NCI-H187 treated with DMSO at 0.1 percent for 48 hours (cell line): ENCODE measurements around the gene SOD3.
A peak's percentile ranks its signal among the peaks of the same experiment; 100 is the strongest.

Source experiments
- DNase-seq: peaks from one replicate; lab custom pipeline; 2025; lab: John Stamatoyannopoulos, UW

The SOD3 gene

DNA sequence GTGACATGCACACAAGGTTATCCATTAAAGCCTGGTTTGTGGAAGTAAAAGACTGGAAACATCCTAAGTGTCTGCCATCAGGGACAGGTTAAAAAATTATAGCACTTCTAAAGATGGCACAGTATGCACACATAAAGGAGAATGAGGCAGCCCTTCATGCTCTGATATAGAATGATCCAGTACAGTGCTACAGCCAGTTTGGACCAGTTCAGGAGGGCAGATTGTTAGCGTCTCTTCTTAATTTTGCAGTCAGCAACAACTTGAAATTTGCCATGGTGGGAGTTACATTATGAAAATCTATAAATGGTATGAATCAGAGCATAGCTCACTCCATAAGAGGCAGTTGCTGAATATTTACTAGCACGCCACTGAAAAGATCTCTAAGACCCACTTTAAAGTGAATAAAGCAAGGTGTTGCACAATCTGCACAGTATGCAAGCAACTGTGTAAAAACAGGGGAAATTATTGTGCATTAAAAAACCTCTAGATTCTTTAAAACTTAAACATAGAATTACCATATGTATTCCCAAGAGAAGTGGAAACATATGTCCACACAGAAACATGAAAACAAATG is 20.3 kb upstream of the SOD3 start:
- no peak for DNase-seq

DNA sequence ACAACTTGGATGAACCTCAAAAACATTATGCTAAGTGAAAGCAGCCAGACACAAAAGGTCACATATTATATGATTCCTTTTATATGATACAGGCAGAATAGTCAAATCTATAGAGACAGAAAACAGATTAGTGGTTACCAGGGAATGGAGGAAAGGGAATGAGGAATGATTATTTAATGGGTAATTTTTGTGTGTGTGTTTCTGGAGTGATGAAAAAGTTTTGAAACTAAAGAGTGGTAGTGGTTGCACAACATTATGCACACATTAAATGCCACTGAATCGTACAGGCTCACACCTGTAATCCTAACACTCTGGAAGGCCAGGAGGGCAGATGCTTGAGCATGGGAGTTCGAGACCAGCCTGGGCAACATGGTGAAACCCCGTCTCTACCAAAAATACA is 19.6 kb upstream of the SOD3 start:
- no peak for DNase-seq

- DNase-seq, result no peak
These were observed 17.6 kb upstream of the SOD3 start for GRCh38 chr4:24777536-24778463.

DNA sequence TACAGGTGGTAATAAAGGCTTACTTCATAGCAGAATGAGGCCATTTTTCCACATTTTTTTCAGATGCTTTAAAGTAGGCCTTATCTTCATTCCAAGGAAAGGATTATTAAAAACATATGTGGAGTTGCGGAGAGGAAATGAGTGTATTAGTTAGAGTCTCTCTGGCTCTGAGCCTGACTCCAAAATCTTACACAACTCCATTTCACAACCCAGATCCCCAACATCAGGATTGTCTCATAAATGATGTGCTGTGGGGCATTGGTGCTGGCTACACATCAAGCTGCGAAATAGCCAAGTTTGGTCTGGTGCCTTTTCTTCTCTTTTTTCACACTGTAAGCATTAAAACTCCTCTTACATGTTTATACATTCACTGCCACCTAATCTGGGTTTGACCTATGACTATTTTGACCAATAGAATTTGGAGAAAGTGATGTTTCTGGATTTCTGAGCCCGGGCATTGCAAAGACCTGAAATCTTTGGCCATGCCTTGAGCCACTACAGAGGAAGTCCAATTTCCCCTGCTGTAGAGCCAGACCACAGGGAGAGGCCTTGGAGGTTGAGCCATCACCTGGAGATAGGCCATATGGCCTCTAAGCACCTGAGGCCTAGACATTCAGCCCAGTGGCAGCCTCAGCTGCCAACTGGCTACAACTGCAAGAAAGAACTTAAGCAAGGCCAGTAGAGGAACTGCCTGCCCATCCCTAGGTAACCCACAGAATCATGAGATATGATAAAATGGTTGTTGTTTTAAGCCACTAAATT is 16.7 kb upstream of the SOD3 start:
- DNase-seq, result no peak

GRCh38 chr4:24780936-24781495 is 14.4 kb upstream of the SOD3 start:
- DNase-seq, result no peak

- no peak for DNase-seq
These were observed 13.2 kb upstream of the SOD3 start for GRCh38 chr4:24781999-24782745.

GRCh38 chr4:24783506-24783905 is 11.9 kb upstream of the SOD3 start:
- no peak for DNase-seq

DNA sequence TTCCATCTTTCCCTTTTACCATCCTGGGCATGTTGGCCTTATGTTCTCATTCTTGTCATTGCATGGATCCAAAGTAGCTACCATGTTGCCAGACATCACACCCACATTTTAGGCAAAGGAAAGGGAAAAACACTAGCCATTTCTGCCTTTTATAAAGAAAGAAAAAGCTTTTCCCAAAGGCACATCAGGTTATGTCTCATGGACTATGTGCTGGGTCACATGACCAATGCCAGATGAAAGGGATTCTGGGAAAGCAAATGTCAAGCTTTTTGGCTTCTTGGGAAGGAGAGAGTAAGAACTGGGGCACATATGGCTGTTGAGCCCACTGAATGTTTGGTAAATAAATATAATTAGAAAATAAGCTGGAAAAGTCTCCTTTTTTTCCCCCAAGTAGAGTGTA is 4.3 kb upstream of the SOD3 start:
- DNase-seq, result no peak

- no peak for DNase-seq
These were observed 2.8 kb upstream of the SOD3 start for GRCh38 chr4:24792552-24792951.

- peak; percentile 13 for DNase-seq
These were observed 2.0 kb upstream of the SOD3 start for GRCh38 chr4:24793219-24794005.

- no peak for DNase-seq
These were observed 1.3 kb upstream of the SOD3 start for GRCh38 chr4:24794051-24794450.

DNA sequence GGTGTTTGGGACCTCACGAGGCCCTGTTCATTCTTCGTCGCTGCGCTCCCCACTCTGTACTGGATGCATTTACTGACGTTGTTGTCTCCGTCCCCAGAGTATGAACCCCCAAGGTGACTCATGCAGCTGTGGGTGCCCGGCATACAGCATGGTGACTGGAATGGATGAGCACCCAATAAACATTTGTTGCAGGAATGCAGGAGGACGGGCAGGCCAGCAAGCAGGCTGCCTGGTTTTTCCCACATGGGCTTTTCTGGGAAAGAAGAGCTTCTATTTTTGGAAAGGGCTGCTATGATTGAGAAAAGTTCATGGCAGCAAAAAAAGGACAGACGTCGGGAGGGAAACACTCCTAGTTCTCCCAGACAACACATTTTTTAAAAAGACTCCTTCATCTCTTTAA is 893 bp upstream of the SOD3 start:
- DNase-seq, result no peak

GRCh38 chr4:24795666-24796381 is 451 bp downstream of the SOD3 start:
- DNase-seq, result no peak

- no peak for DNase-seq
These were observed 1.2 kb downstream of the SOD3 start for GRCh38 chr4:24796620-24797019.

DNA sequence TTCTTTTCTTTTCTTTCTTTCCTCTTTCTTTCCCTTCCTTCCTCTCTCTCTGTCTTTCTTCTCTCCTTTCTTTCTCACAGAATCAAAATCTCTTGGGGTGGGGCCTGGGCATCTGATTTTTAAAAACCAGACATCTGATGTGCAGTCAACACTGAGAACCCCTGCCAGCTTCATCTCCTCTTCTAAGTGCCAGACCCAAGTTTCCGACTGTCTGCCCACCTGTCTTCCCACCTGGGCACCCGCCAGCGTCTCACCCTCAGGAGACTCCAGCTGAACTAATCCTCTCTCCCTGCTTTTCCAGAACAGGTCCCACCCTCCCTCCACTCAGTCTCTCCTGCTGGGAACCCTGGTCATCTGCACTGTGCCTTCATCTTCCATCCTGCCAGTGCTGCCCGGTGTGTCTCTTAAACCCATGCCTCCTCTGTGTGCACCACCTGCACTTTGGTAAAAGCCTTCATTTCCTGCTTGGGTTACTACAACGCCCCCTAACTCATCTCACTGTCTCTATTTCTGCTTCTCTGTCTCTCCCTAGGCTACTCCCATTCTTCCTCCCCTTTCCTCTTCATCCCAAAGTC is 2.8 kb downstream of the SOD3 start:
- no peak for DNase-seq

- no peak for DNase-seq
These were observed 3.8 kb downstream of the SOD3 start for GRCh38 chr4:24799196-24799543.

DNA sequence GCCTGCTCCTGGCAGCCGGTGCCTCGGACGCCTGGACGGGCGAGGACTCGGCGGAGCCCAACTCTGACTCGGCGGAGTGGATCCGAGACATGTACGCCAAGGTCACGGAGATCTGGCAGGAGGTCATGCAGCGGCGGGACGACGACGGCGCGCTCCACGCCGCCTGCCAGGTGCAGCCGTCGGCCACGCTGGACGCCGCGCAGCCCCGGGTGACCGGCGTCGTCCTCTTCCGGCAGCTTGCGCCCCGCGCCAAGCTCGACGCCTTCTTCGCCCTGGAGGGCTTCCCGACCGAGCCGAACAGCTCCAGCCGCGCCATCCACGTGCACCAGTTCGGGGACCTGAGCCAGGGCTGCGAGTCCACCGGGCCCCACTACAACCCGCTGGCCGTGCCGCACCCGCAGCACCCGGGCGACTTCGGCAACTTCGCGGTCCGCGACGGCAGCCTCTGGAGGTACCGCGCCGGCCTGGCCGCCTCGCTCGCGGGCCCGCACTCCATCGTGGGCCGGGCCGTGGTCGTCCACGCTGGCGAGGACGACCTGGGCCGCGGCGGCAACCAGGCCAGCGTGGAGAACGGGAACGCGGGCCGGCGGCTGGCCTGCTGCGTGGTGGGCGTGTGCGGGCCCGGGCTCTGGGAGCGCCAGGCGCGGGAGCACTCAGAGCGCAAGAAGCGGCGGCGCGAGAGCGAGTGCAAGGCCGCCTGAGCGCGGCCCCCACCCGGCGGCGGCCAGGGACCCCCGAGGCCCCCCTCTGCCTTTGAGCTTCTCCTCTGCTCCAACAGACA is 4.4 kb downstream of the SOD3 start:
- no peak for DNase-seq

- DNase-seq, result no peak
These were observed 5.0 kb downstream of the SOD3 start for GRCh38 chr4:24800325-24800895.
